NCI-H2196 treated with DMSO at 0.1 percent for 48 hours (cell line): Measurements from ENCODE around the gene GALNT6.

Experiments used
- DNase-seq: peaks from one replicate; lab custom pipeline; 2025; ENCODE audit not compliant: unreplicated experiment; lab: John Stamatoyannopoulos, UW

GALNT6 gene

GRCh38 chr12:51391283-51392123 is at the start of gene GALNT6:
Gene GALNT6, minus strand, starts transcription at chr12:51391406. Its CDS starts 11,625 bp downstream, at chr12:51379781.
- no peak for DNase-seq

GRCh38 chr12:51439330-51439729 is 48.1 kb upstream of the GALNT6 start:
- DNase-seq = no peak

- DNase-seq = no peak
These were observed 46.2 kb upstream of the GALNT6 start for GRCh38 chr12:51437431-51437830.

GRCh38 chr12:51434305-51434704 is 43.1 kb upstream of the GALNT6 start:
- no peak for DNase-seq

- no peak for DNase-seq
These were observed 41.7 kb upstream of the GALNT6 start for GRCh38 chr12:51432921-51433320.

- peak; percentile 65 for DNase-seq
These were observed 39.1 kb upstream of the GALNT6 start for GRCh38 chr12:51430196-51430895.

- no peak for DNase-seq
These were observed 38.5 kb upstream of the GALNT6 start for GRCh38 chr12:51429700-51430099.

- DNase-seq = no peak
These were observed 37.0 kb upstream of the GALNT6 start for GRCh38 chr12:51428256-51428655.

GRCh38 chr12:51424662-51425539 is 33.7 kb upstream of the GALNT6 start, which contains the start of gene SLC4A8:
Gene SLC4A8, plus strand, starts transcription at chr12:51424831. Its CDS starts 157 bp downstream, at chr12:51424988.
- DNase-seq = peak; percentile 96

- DNase-seq = no peak
These were observed 33.0 kb upstream of the GALNT6 start for GRCh38 chr12:51424094-51424661.

GRCh38 chr12:51421266-51421884 is 30.2 kb upstream of the GALNT6 start:
- peak; percentile 64 for DNase-seq

- peak; percentile 68 for DNase-seq
These were observed 28.4 kb upstream of the GALNT6 start for GRCh38 chr12:51419425-51420193.

GRCh38 chr12:51417826-51418225 is 26.6 kb upstream of the GALNT6 start:
- DNase-seq = no peak

GRCh38 chr12:51415931-51416330 is 24.7 kb upstream of the GALNT6 start:
- DNase-seq = no peak

GRCh38 chr12:51413791-51414190 is 22.6 kb upstream of the GALNT6 start:
- DNase-seq = no peak

- DNase-seq = no peak
These were observed 21.9 kb upstream of the GALNT6 start for GRCh38 chr12:51413149-51413548.

- DNase-seq = no peak
These were observed 18.6 kb upstream of the GALNT6 start for GRCh38 chr12:51409846-51410245.

- no peak for DNase-seq
These were observed 16.4 kb upstream of the GALNT6 start for GRCh38 chr12:51407604-51408003.

- no peak for DNase-seq
These were observed 15.7 kb upstream of the GALNT6 start for GRCh38 chr12:51406859-51407258.

- DNase-seq = no peak
These were observed 15.1 kb upstream of the GALNT6 start for GRCh38 chr12:51406290-51406689.
